GM12873 (cell line): ENCODE results near the gene ABCA2.

ENCODE experiments used
- CTCF ChIP-seq: IDR thresholded peaks from 2 replicates; pipeline ENCODE4 v1.5.1; 2012; ENCODE audit warnings: low read depth, mild to moderate bottlenecking, moderate library complexity, low read length, control low read depth; ENCODE audit not compliant: insufficient read depth; ENCODE audit errors: missing control alignments

The ABCA2 gene

GRCh38 chr9:137071282-137071681 is 43.2 kb upstream of the ABCA2 start:
- no peak for TF ChIP-seq CTCF

DNA sequence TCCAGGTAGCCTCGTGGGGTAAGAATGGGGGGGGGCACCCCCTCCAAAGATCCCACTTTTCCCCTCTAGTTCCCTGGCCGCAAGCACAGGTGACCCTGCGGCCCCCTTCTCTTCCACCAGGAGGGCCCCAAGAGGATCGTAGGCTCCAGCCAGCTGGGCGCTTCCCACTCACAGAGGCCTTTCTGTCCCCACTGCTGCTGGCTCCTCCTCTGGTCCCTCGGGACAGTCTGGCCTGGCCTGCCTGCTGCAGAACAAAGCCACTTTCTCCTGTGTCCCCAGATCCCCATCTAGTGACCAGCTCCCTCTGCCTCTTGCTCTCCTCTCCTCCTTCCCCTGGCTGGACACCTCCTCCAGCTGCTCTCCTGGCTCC is 42.9 kb upstream of the ABCA2 start:
- TF ChIP-seq CTCF: no peak

DNA sequence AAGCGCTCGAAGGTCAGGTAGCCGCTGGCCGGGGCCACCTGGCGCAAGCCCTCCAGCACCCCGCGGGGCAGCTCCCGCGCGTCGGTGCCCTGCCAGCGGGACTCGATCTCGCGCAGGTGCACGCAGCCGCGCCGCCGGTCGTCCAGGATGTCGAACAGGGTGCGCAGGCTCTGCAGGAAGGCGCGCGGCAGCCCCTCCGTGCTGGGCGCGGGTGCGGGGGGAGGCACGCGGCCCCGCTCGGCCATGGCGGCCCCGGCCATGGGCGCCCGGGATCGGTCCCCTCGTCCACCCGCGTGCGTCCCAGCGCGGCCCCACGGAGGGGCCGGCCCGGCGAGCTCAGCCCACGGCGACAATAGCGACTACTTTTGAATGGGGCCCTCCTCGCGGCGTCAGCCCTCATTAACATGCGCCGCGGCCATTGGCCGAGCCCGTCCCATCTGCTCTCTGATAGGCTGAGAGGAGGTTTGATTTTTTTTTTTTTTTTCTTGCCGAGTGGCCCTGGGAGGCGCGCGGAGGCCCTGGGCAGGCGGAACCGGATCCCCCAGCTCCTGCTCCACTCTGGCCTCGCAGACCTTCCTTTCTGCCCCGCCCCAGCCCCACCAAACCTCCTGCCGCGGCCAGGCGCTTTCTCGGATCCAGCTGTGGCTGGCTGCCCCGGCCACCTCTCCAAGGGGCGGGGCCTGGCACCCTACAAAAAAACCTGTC is 42.3 kb upstream of the ABCA2 start, which contains the start of gene SAPCD2:
SAPCD2 (minus strand) TSS at position 357 of the 705 bp plus-strand sequence; CDS start at position 260, 97 bp downstream.
- TF ChIP-seq CTCF: no peak

GRCh38 chr9:137069508-137070091 is 41.6 kb upstream of the ABCA2 start:
- no peak for TF ChIP-seq CTCF

- TF ChIP-seq CTCF: no peak
Observed at GRCh38 chr9:137068539-137069507, 40.8 kb upstream of the ABCA2 start.

DNA sequence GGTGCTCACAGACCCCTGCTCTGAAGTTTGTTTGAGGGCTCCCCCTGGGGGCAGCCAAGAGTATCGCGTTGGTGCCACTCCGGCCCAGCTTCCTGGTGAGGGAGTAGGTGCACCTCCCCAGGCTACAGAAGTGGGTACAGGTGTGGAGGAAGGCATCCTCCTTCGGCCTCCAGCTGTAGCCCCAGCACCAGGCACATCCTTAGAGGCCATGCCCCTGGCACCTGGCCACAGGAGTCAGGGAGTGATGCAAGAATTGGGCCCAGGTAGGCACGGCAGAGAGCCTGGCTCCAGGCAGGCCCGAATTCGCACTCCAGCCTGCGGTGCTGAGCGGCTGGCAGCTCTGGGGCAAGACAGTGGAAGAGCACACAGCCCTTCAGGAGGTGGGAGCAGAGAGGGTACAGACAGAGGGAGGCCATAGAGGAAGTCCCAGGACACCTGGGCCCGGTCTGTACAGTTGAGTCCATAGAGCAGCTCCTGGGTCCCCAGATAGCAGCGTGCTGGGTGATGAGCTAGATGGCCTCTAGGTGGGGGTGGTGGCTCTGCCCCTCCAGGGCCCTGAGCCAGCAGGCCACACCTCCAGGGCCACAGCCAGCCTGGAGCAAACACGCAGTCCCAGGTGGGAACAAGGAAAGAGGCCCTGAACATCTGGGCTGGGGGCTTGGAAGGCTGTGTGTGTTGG is 40.0 kb upstream of the ABCA2 start:
- TF ChIP-seq CTCF: peak; percentile 89
